Esophagus squamous epithelium (tissue), 5 donors: Measurements from ENCODE around the gene FAM32A. TPM values are rescaled to one million over a fixed set of nuclear protein-coding genes. Genes with fewer than 3 reads are reported as not detected.
A peak's percentile ranks its signal among the peaks of the same experiment; 100 is the strongest.
"Not testable (repeated sequence)": the region's sequence is repeated elsewhere in the genome, so short reads cannot be mapped to it uniquely, and the experiment has no call there.

Source experiments
- DNase-seq: peaks from one replicate; lab custom pipeline; 2025; lab: John Stamatoyannopoulos, UW
- H3K27ac ChIP-seq, 4 donors: fragments of 200-600 bp; sonication (generic); one replicate each; pipeline ENCODE4 v1.5.1; 2016 to 2019; ENCODE audit warnings: mild to moderate bottlenecking in 1 of 4
- H3K27me3 ChIP-seq, 4 donors: fragments of 200-600 bp; sonication (generic); 1 replicate in 3 of 4; 2 replicates in 1 of 4; pipeline versions ENCODE4 v1.5.1 to v1.6.0; 2017 to 2021; ENCODE audit warnings: antibody characterized with exemption in 1 of 4
- H3K36me3 ChIP-seq, 3 donors: fragments of 200-600 bp; sonication (generic); one replicate each; pipeline ENCODE4 v1.5.1; 2016 to 2019
- H3K4me1 ChIP-seq, 3 donors: fragments of 200-600 bp; sonication (generic); one replicate each; pipeline ENCODE4 v1.5.1; 2017 to 2019
- H3K4me3 ChIP-seq, 4 donors: fragments of 200-600 bp; sonication (generic); 1 replicate in 3 of 4; 2 replicates in 1 of 4; pipeline ENCODE4 v1.5.1; 2016 to 2019; ENCODE audit warnings: mild to moderate bottlenecking in 2 of 4, moderate library complexity in 1 of 4
- H3K9me3 ChIP-seq, 3 donors: fragments of 200-600 bp; sonication (generic); one replicate each; pipeline ENCODE4 v1.5.1; 2016 to 2019
- POLR2A ChIP-seq, 4 donors: fragments of 450-650 bp; IDR thresholded peaks; one replicate each; pipeline ENCODE4 v1.6.1; 2017; ENCODE audit warnings: antibody characterized with exemption in 4 of 4, mild to moderate bottlenecking in 4 of 4, moderate library complexity in 3 of 4
- WGBS, 2 donors: methylation state at CpG; one replicate each; pipeline ENCODE4 v1.1.5; 2018; 5-methylcytosine and 5-hydroxymethylcytosine counted together
- intact Hi-C: fragments of 100-400 bp; cut with DNase I; formaldehyde crosslinking; loops from one replicate; pipeline ENCODE4 v1.15.0; 2022
- total RNA-seq, 4 donors: library from RNA; depleted of rRNA; stranded (reverse); fragments of >200 nt; gene quantifications; one replicate each; pipeline ENCODE4 v1.1.0, GENCODE V29; 2016
- TF ChIP-seq, protein P1 (sequence below), 6 experiments: fragments of 450-650 bp in 4 of 6; fragments of 200-600 bp in 2 of 6; sonication (generic) in 2 of 6; IDR thresholded peaks; one replicate each; pipeline ENCODE4 v1.5.1; 2016 to 2019; ENCODE audit warnings: antibody characterized with exemption in 6 of 6, mild to moderate bottlenecking in 4 of 6, moderate library complexity in 4 of 6
- donor health status: DM: yes; HTN: yes; CAD: no.

Gene FAM32A
- total RNA-seq, 4 donors from 2014 or later: 53.5 to 97.4 (median 70.8) TPM

DNA sequence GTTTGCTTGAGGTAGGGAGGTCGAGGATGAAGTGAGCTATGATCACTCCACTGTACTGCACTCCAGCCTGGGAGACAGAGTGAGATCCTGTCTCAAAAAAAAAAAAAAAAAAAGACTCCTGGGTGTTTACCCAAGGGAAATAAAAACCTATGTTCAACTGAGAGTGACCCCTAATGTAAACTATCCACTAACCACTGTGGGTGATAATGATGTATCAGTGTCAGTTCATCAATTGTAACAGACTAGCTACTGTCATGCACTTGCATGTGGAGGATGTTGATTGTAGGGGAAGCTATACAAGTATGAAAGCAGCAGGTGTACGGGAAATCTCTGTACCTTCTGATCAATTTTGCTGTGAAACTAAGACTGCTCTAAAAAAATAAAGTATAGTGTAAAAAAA is 9.3 kb upstream of the FAM32A start:
- no peaks in the 10 kb centered on the region for H3K27me3 ChIP-seq
- H3K36me3 ChIP-seq: no peaks in the 10 kb centered on the region
- DNase-seq: no peak
- no peak overlapping the region for H3K4me3 ChIP-seq
- H3K9me3 ChIP-seq: peaks cover 0 to 10% (median 0%) of the 10 kb centered on the region in 3 donors
- 46 to 49% methylated on average over 2 of the region's 2 CpGs for WGBS, 2 donors
- TF ChIP-seq, protein P1, sequence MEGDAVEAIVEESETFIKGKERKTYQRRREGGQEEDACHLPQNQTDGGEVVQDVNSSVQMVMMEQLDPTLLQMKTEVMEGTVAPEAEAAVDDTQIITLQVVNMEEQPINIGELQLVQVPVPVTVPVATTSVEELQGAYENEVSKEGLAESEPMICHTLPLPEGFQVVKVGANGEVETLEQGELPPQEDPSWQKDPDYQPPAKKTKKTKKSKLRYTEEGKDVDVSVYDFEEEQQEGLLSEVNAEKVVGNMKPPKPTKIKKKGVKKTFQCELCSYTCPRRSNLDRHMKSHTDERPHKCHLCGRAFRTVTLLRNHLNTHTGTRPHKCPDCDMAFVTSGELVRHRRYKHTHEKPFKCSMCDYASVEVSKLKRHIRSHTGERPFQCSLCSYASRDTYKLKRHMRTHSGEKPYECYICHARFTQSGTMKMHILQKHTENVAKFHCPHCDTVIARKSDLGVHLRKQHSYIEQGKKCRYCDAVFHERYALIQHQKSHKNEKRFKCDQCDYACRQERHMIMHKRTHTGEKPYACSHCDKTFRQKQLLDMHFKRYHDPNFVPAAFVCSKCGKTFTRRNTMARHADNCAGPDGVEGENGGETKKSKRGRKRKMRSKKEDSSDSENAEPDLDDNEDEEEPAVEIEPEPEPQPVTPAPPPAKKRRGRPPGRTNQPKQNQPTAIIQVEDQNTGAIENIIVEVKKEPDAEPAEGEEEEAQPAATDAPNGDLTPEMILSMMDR (IDR thresholded peaks at IDR 0.05): no peak
- TF ChIP-seq POLR2A (IDR thresholded peaks at IDR 0.05): no peak
- peaks cover 0 to 17% (median 0%) of the 10 kb centered on the region in 3 donors for H3K4me1 ChIP-seq
- no peak overlapping the region for H3K27ac ChIP-seq
- intact Hi-C loops: loop anchor here (5.0 kb wide), 1 partner anchor 134 kb away; no protein-coding TSS in a partner anchor

DNA sequence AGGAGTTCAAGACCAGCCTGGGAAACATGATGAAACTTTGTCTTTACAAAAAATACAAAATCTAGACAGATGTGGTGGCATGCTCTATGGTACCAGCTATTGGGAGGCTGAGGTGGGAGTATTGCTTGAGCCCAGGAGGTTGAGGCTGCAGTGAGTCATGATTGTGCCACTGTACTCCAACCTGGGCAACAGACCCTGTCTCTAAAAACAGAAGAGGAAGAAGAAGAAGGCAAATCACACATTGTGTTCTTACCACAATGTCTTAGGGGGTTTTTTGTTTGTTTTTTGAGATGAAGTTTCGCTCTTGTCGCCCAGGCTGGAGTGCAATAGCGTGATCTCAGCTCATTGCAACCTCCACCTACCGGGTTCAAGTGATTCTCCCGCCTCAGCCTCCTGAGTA is 6.3 kb upstream of the FAM32A start:
- peaks cover 0 to 14% (median 3%) of the 10 kb centered on the region in 3 donors for H3K4me1 ChIP-seq
- H3K4me3 ChIP-seq, H3K27me3 ChIP-seq, DNase-seq, H3K36me3 ChIP-seq, H3K27ac ChIP-seq: not testable (repeated sequence)
- intact Hi-C loops: loop anchor here (5.0 kb wide), 1 partner anchor 137 kb away; no protein-coding TSS in a partner anchor
- H3K9me3 ChIP-seq: peaks cover 0 to 10% (median 0%) of the 10 kb centered on the region in 3 donors
- 78 to 86% methylated on average over 5 of the region's 5 CpGs for whole genome bisulfite sequencing, 2 donors

DNA sequence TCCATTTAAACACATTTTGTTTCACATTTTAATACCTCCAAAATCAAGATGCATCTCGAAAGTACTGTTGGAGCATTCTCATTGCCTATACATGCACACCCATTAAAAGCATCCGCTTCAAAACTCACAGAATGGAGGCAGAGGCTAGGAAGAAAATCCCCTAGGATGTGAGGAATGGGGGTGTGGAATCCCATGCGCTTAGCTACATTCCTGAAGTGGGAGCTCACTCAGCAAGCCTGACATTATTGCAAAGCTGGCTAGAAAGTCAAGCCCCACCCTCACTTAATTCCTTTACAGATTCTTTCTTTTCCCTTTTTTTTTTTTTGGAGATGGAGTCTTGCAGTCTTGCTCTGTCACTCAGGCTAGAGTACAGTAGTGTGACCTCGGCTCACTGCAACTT is 4.6 kb upstream of the FAM32A start:
- no peaks in the 10 kb centered on the region for H3K36me3 ChIP-seq
- H3K4me1 ChIP-seq: peaks cover 0 to 19% (median 3%) of the 10 kb centered on the region in 3 donors
- H3K27me3 ChIP-seq: no peaks in the 10 kb centered on the region
- H3K27ac ChIP-seq: no peak overlapping the region
- TF ChIP-seq, protein P1 (IDR thresholded peaks at IDR 0.05): no peak
- no peak for TF ChIP-seq POLR2A (IDR thresholded peaks at IDR 0.05)
- intact Hi-C loops: loop anchor here (10.0 kb wide), 1 partner anchor 556 kb away; no protein-coding TSS in a partner anchor
- no peak for DNase-seq
- peaks cover 0 to 3% (median 0%) of the 10 kb centered on the region in 3 donors for H3K9me3 ChIP-seq
- no peak overlapping the region for H3K4me3 ChIP-seq
- WGBS, 2 donors: 28 to 39% methylated on average over 4 of the region's 4 CpGs

DNA sequence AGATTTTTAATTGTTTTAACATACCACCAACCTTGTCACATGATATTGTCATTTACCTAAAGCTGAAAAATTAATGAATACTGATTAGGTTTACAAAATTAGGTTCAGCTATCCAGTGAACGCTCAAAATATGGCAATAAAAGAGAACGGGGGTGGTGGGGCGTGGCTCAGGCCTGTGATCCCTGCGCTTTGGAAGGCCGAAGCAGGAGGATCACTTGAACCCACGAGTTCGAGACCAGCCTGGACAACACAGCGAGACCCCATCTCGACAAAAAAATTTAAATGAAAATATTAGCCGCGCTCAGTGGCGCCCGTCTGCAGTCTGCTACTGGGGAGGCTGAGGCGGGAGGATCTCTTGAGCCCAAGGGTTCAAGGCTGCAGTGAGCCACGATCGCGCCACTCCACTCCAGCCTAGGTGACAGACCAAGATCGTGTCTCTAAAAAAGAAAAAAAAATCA is 516 bp upstream of the FAM32A start:
- H3K4me3 ChIP-seq: peak overlapping the region; percentile 52 to 95 (median 84)
- H3K27ac ChIP-seq: peak overlapping the region; percentile 22 to 93 (median 85)
- 38 to 58% methylated on average over 13 to 18 of the region's 18 CpGs for WGBS, 2 donors
- TF ChIP-seq, protein P1 (IDR thresholded peaks at IDR 0.05): no peak
- TF ChIP-seq POLR2A (IDR thresholded peaks at IDR 0.05): no peak
- no peaks in the 10 kb centered on the region for H3K9me3 ChIP-seq
- H3K27me3 ChIP-seq: no peaks in the 10 kb centered on the region
- H3K36me3 ChIP-seq: peaks cover 0 to 33% (median 11%) of the 10 kb centered on the region in 3 donors
- DNase-seq: no peak
- intact Hi-C loops: loop anchor here (5.0 to 10.0 kb wide), 2 partner anchors 147 to 560 kb away; no protein-coding TSS in a partner anchor
- peaks cover 12 to 49% (median 13%) of the 10 kb centered on the region in 3 donors for H3K4me1 ChIP-seq

DNA sequence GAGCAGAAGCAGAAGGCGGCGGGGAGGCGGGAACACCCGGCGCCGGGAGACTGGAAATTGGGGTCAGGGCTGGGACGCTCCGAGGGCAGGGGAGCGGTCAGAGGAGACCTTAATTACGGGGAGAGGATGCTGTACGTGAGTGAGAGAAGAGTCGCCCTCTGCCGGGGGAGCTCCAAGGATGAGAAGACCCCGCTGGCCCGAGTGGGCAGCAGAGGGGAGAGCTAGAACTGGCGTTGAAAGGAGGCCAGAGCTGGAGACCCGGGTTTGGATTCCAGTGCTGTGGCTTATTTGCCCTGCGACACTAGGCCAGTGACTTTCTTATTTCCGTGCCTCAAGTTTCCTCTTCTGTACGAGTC is 536 bp downstream of the FAM32A start:
- WGBS, 2 donors: 0% methylated on average over 16 to 20 of the region's 20 CpGs
- H3K4me1 ChIP-seq: peaks cover 12 to 47% (median 13%) of the 10 kb centered on the region in 3 donors
- peaks cover 9 to 43% (median 22%) of the 10 kb centered on the region in 3 donors for H3K36me3 ChIP-seq
- H3K4me3 ChIP-seq: peak overlapping the region; percentile 52 to 95 (median 84)
- TF ChIP-seq, protein P1 (IDR thresholded peaks at IDR 0.05): peak in 2 of 6 experiments; percentile 20 to 28
- no peak for TF ChIP-seq POLR2A (IDR thresholded peaks at IDR 0.05)
- no peaks in the 10 kb centered on the region for H3K27me3 ChIP-seq
- peak overlapping the region; percentile 84 to 93 (median 85) for H3K27ac ChIP-seq
- intact Hi-C loops: loop anchor here (5.0 to 10.0 kb wide), 2 partner anchors 148 to 561 kb away; no protein-coding TSS in a partner anchor
- no peak for DNase-seq
- H3K9me3 ChIP-seq: no peaks in the 10 kb centered on the region
